Endometrium (tissue), 2 donors: ENCODE measurements around the gene NAALADL2.
"Not testable (repeated sequence)": the region's sequence is repeated elsewhere in the genome, so short reads cannot be mapped to it uniquely, and the experiment has no call there.

ENCODE experiments used
- FAIRE-seq: peaks from 2 replicates; lab custom pipeline; 2012; peaks lifted over from hg19 to GRCh38; lab: Jason Lieb, UNC
- donor health status: control.
- donor health status: control.

Gene NAALADL2

DNA sequence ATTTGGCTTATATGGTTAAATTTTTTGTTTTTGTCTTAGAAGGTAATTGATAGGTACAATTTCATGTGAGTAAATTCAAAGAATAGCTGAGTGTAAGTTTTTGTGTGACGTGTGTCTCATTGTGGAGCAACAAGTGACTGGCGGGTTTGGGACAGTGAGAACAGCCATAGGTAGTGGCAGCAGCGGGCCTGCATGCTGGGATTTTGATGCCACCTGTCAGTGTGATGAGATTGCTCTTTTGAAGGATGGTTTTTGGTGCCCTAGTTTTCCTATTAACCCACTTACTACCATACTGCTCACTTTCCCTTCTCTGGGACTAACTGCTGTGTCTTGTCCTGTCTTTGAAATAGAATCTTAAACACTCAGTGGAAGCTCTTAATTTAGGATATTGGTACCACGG, 522.6 kb downstream of the NAALADL2 start:
- FAIRE-seq, result no peak

DNA sequence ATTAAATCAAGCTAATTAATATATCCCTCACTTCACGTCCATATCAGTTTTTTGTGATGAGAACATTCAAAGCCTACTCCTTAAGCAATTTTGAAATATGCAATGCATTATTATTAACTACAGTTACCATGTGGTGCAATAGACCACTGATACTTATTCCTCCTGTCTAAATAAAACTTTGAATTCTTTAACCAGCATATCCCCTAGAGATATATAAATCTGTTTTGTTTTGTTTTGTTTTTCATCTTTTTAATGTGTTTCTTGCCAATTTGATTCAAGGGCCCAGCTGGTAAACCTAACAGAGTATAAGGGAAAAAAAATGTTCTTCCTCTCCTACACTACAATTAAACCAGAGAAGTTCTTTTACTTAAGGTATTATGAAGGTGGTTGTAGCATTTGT, 524.2 kb downstream of the NAALADL2 start:
- peak; percentile 92 for FAIRE-seq

DNA sequence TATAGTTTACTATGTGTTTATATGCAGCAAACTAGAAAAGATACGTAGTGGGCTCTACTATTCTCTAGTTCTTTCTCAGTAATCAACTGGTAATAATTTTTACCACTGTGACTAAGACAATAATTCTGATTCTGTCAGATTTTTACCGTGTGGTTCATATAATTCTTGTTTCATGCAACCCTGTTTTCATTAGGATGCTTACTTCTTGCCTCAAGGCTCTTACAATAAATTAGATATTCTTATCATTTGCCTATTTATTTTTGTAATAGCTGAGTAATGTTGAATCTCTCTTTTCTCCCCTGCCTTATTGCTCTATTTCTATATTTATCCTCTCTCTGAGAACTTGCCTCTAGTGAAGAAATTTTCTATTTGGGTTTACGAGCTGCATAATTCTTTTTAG, 524.7 kb downstream of the NAALADL2 start:
- no peak for FAIRE-seq

DNA sequence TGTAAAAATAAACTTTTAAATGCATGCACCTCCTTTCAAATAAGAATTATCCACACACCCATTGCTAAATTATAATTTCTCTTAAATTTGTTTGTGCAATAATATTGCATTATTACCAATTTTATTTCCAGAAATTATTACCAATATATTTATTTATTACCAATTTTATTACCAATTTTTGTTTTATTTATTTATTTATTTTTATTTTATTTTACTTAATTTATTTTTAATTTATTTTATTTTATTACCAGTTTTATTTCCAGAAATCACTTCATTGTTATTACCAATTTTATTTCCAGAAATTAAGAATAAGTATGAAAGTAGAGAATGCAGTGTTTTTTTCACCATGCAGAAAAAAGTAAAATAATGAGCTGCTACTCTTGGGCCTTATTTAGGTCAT, 525.4 kb downstream of the NAALADL2 start:
- peak; percentile 94 for FAIRE-seq

DNA sequence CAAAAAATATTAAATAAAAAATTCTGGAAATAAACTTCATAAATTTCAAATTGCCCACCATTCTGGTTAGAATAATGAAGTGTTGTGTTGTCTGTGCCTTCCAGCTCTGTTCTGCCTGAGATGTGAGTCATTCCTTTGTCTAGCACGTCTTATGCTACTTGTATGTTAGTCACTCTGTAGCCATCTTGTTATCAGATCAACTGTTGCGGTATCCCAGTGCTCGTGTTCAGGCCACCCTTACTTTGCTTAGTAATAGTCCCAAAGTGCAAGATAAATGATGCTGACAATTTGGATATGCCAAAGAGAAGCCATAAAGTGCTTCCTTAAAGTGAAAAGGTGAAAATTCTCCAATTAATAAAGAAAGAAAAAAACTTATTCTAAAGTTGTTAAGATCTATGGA, 527.5 kb downstream of the NAALADL2 start:
- FAIRE-seq, result no peak

DNA sequence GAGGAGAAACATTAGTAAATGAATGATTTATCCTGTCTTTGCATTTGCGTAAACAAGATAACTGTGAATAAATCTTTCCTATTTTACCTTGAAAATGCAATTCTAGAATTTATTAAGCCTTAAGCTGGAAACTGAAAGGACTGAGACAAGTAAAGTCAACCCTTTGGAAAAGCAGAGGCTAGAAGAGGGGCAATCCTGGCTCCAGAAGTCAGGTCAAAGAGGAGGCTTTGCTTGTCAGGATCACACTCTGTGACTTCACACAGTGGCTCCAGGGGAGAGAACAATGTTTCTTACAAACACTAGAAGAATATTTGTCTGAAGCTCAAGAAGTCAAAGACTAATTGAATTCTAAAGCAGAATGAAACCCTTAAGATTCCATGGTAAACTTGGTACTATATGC, 530.4 kb downstream of the NAALADL2 start:
- FAIRE-seq, result no peak

DNA sequence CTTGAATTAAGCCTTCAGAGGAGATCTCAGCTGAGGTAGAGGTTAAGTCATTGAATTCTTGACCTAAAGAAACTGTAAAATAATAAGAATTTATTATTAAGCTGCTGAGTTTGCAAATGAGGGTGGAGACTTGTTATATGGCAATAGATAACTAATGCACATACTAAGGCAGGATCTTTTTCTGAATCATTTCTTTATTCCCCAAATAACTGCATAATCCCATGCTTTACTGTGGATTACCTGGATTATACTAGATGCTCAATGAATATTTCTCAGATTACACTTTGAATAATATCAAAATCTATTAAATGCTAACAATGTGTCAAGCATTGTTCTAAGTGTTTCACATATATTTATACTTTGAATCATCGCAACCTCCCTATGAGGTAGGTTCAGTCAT, 532.5 kb downstream of the NAALADL2 start:
- no peak for FAIRE-seq

DNA sequence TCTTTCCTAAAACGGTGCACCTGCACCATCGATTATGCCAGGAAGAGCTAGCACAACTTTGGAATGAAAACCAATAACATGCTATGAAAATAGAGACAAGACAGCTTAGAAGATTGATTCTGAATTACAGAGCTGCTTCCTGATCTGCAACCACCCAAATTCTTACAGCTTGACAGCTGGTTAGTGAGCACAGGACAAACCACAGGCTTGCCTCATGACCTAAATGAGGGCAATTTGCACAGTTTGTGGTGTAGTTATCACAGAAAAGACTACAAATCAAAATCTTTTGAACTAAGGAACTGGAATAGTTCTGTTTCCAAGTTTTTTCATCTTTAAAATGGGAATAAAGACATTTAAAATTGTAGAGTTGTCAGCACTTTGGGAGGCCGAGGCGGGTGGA, 533.5 kb downstream of the NAALADL2 start:
- FAIRE-seq, result no peak

DNA sequence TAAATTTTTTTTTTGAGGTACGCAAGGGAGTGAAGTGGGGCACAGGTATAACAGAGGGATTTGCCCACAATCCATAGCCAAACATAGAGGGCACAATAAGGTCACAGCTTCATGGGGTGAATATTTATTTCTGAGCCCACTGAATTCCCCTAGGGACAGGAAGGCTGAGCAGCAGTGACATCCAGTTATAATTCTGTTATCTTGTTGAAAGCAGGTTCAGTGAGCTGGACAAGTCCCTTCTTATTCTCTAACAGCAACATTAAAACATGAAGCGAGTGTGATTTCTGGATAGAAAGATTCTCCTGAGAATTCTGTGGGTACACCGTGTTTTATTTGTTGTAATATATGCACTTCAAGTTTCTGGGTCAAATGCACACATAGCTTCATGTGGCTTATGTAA, 538.2 kb downstream of the NAALADL2 start:
- FAIRE-seq, result no peak

DNA sequence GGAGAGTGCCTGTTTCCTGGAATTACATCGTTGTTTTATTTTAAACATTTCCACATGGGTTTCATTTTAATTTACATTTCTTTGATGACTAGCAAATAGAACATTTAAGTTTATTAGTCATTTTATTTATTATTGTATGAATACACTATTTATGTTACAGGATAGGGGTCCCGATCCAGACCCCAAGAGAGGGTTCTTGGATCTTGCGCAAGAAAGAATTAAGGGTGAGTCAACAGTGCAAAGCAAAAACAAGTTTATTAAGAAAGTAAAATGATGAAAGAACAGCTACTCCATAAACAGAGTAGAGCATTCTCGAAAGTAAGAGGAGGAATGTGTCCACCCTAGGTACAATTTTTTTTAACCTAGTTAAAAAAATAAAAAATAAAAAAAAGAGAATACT, 539.5 kb downstream of the NAALADL2 start:
- no peak for FAIRE-seq

DNA sequence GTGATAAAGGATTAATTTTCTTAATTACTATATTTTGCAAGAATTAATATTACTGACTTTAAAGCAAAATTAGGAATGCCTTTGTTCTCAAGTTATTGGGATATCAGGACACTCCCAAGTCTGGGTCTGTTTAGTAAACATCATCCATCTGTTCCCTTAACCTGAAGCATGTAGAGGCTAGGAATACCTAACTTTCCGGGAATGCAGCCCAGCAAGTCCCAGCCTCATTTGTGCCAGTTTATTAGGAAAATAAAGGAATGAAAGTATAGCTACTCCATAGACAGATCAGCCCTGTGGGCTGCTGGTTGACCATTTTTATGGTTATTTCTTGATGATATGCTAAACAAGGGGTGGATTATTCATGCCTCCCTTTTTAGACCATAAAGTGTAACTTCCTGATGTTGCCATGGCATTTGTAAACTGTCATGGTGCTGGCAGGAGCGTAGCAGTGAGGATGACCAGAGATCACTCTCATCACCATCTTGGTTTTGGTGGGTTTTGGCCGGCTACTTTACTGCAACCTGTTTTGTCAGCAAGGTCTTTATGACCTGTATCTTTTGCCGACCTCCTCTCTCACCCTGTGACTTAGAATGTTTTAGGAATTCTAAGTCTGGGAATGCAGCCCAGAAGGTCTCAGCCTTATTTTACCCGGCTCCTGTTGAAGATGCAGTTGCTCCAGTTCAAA, 540.2 kb downstream of the NAALADL2 start:
- FAIRE-seq, result peak; percentile 98

DNA sequence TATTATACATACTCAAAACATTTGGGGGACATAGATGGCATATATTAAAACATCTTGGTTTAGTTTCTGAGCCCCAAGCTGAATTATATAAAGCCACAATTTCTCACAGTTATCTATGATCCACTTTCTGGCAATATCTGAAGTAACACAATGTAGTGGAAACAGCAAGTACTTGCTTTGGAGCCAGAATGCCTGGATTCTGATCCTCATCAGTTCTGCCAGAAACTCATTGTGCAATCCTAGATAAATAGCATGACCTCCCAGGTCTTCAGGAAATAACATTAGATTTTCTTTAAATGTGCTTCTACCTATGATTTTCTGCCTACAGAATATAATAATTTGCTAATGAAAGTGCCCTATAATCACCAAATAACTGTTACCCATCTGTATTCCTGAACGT, 544.9 kb downstream of the NAALADL2 start:
- FAIRE-seq, result no peak

DNA sequence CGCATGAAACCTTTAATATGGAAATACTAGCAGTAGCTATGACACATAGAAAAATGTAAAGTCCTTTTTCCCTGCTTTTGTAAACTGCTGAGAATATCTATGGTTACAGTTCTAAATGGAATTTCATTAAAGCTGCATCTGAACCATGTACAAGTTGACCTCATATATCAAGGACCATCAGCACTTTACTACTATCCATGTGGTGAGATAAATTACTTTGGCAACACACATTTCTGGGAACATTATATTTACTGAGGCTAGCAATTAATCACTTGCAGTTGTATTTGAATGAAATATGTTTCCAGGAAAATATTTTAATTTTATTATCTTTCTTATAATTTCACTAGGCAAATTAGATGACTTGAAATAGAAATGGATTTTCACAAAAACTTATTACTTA, 545.5 kb downstream of the NAALADL2 start:
- peak; percentile 68 for FAIRE-seq

DNA sequence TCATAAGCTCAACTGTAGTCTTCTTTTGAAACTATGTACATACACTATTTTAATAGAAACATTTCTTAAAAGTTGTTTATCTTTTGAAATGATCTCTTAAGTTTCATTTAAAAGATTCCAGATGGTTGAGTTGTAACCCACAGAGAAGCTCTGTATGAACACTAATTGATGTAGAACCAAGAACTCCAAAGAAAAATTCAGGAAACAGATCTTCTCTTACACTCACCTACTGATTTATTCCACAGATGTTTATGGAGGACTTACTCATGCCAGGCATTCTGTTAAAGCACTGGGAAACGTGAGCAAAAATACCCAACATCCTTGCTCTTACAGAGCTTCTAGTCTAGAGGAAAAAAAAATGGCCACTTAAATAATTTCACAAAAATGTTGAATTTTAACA, 551.1 kb downstream of the NAALADL2 start:
- peak; percentile 66 for FAIRE-seq

DNA sequence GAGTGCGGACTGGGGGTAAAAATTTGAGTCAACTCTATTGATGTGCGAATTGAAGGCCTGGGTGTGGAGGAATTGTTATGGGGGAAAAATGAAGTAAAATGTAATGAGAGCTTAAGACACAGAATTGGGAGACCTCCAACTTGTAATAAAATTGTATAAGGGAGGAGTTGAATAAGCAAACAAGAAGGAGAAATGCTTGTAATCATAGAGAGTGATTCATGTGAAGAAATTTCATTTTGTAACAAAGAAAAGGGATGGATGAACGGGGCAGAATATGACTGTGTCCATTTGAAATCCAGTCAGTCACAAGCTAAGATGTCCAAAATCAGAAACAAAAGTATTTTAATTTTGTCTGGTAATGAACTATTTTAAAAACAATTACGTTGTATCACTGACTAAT, 552.3 kb downstream of the NAALADL2 start:
- FAIRE-seq, result no peak

DNA sequence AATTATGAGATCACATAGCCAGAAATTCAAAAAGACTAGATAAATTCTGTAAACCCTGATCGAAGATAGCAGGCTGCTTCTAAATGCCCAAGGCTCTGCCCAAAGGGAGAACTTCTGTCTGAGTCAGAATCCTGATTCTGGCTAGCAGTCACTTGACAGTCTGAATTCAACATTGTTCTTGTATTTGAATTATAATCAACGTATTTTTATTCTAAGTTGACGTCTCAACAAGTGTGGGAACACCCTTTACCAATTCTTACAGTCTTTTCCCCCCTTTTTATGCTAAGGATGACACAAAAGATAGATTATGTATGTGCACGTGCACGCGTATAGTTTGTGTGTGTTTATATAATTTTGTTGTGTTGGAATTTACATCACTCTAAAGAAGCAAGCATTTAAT, 552.8 kb downstream of the NAALADL2 start:
- no peak for FAIRE-seq

DNA sequence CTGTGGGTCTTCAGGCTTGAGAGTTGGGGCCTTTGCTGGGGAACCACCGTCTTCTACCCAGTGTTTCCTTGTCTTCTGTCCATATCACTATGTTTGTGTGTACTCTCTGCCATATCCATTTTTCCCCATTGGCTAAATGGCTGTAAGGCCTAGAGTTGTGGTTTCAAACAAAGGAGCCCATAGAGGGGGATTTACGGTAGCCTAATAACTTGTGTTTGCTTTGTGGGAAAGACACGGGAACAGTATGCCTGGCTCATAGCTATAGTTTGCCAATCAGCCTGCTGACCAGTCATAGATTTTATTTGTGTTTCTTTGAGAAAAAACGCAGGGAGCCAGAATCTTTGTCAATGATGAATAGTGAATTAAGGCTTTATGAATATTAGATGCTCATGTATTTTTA, 554.8 kb downstream of the NAALADL2 start:
- no peak for FAIRE-seq

DNA sequence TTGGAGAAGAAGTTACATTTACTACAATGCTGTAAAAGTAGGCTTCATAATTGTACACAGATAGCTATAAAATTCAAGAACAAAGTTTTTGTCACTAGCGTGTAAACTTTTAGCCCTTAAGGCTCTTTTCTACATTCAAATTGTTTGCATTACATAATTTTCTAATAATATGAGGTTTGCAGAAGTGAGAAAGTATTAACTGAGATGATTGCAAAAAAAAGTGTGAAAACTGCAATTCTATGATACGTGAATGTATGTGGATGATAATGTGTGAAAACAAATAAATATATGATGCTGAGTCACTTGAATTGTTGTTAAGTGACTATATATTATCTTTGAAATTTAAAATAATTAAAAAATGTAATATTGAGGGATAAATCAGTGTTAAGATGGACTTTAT, 557.5 kb downstream of the NAALADL2 start:
- no peak for FAIRE-seq

DNA sequence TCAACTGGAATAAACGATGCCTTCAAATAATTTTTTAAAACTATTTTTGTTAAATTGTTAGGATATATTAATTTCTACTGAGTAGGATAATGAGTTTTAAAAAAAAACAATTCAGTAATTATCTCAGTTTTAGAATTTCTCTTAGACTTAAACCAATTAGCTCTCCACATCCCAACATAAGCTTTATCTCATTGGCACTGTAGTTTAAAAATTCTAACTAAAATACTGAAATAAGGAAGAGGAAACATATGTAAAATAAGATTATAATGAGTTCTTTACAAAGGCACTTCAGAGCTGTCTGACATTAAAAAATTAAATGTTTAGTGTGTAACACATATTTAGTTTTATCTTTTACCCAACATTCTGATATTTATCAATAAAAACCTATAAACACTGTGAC, 558.3 kb downstream of the NAALADL2 start:
- peak; percentile 85 for FAIRE-seq

DNA sequence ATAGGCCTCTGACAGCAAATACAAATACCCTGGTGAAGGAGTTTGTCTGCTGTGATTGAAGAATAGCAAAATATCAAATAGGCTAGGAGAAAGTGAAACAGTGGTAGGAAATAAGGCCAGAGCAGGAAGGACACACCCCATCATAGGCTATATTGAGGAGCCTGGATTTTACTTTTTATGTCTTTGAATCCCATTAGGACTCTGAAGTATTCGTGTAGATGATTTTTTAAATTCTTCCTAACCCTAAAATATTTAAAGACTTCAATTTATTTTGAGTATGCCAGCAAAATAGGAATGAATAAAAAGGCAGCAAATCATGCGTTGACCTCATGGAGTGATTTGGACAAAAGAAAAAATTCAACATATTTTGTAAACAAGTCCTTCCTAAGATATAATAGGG, 562.8 kb downstream of the NAALADL2 start:
- no peak for FAIRE-seq

DNA sequence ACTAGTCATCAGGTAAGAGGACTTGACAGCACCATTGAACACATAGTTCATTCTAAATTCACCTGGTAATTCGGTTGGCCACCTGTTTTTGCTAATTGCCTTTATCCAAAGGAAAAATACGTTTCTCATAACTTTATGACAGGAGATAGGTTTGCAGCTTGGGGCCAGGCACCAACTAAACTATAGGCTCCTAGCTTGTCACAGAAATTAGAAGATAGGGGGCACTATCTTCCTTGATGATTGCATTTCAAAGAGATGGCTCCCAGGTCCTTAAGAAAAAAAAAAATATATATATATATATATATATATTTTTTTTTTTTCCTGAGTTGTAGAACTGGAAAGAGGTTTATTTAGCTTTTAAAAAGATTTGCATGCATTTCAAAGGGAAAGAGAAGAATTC, 563.6 kb downstream of the NAALADL2 start:
- FAIRE-seq, result no peak

DNA sequence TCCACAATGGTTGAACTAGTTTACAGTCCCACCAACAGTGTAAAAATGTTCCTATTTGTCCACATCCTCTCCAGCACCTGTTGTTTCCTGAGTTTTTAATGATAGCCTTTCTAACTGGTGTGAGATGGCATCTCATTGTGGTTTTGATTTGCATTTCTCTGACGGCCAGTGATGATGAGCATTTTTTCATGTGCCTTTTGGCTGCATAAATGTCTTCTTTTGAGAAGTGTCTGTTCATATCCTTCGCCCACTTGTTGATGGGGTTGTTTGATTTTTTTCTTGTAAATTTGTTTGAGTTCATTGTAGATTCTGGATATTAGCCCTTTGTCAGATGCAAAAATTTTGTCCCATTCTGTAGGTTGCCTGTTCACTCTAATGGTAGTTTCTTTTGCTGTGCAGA, 564.7 kb downstream of the NAALADL2 start:
- FAIRE-seq, result not testable (repeated sequence)

DNA sequence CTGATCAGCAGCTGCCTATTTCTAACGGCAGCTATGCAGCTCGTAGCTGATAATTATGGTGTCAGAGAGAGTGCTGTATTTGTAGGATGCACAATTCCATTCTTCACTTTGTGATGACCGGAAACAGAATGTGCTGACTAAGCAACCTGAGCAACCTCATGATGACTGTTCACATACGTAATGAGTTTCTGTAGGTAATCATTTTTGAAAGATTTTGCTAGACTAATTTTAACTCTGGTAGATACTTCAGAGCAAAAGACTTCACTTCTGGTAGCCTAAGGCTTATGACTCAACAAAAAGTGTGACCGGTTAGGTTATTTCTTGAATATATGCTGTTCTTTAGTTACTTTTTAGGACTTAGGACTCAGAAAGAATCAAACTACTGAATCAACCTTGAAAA, 567.7 kb downstream of the NAALADL2 start:
- FAIRE-seq, result no peak

DNA sequence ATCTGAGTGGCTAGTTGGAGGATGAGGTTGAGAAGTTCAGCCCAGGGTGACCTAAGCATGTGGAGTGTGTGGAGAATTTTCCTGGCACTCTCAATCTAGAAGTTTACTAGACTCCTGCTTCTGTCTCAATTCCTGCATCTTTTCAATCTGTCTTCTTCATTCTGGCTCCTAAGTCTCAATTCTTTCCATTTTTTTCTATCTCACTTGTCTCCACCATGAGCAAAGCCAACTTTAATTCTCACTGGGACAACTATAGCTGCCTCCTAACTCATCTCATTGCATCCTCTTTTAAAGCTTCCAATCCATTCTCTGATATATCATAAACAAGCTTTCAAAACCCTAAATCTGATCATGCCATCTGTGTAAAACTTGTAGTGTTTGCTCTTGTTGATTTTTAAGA, 569.3 kb downstream of the NAALADL2 start:
- FAIRE-seq, result no peak
